GM18867 (cell line): ENCODE data around the gene NGEF.

Source experiments
- ATAC-seq: cut with Tn5 transposase; IDR thresholded peaks from one replicate; pipeline ENCODE4 v1.9.1; 2021; ENCODE audit warnings: mild to moderate bottlenecking, moderate library complexity; ENCODE audit not compliant: unreplicated experiment

Gene NGEF

DNA sequence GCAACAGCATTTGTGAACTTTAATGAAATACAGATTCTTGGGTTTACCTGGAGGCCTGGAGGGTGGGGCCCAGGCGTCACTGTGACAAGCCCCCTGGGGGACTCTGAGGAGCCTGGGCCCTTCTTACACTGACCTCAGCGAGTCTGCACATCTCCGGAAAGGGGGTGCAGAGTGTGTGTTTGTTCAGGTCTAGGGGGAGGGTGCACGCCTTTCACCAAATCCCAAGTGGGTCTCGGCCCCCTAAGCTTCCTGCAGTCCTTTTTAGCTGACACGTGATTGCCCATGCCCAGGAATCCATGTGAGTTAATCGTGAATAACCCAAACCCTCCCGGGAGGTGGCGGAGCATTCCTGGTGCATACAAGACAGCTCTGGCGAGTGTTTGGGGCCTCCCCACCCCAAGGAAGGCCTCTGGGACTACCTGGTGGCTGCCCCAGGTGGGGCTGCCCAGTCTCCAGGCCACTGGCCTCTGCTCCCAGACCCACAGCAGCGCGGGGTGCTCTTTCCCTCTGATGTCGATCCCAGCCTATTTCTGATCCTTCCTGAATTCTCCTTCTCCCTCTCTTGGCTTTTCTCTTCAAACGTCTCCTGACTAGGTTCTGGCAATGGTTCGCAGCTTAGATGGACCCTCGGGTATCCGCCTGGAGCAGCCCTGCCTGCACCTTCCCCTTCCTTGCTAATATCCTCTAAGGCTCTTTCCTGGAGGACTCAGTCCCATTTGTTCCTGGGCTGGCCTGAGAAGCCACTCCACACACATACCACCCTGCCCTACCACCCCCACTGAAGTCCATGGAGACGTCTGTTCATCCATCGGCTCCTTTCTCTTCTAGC is 10.0 kb downstream of the NGEF start:
- ATAC-seq: no peak

DNA sequence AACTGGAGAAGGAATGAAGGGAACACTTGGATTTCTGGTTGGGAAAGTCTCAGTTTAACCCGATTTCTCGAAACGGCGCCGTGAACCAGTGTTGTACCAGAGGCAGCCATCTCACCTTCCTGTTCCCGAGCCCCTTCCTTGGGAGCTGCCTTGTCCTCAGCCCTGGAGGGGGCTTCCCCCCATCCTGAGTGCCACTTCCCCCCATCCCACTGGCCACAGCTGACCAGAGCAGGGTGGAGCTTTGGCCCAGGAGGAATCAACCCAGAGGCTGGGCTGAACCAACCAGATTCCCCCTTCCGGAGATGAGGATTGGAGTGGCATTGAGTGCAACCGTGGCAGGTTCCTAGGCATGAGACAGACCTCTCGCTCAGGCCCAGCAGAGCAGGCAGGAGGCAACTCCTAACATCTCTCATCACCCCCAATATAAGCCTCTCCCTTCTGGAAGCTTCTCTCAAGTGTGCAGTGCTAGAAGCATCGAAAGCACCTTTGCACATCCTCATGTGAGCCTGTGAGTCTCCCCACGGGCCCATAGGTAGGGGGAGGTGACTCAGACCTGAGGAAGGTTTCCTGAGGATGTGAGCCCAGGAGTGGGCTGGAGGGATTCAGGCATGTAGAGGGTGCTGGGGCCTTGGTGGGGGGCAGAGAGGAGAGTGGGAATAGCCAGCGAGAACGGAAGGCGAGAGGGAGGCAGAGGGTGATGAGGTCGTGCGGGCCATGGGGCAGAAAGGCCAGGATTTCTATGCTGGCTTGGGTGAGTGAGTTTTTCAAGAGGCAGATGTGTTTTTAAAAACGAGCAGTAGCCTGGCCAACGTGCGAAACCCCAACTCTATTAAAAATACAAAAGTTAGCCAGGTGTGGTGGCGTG is 11.9 kb downstream of the NGEF start:
- no peak for ATAC-seq

DNA sequence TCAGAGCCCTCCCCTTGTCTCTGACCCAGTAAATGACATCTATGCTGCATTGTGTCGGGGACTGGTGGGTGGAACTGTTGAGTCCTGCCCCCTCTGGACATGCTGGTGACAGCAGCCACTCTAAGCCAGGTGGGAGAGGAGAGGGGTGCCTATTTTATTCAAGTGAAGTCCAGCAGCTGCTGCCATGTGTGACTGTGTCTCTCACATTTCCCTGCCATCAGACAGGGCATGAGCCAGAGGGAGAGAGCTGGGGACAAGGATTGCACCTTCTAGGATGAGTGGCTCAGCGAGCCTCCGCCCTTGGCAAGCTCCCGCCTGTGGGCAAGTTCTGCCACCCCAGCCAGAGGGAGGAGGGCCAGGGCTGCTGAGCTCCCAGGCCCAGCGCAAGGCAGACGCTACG is 13.7 kb downstream of the NGEF start:
- no peak for ATAC-seq

DNA sequence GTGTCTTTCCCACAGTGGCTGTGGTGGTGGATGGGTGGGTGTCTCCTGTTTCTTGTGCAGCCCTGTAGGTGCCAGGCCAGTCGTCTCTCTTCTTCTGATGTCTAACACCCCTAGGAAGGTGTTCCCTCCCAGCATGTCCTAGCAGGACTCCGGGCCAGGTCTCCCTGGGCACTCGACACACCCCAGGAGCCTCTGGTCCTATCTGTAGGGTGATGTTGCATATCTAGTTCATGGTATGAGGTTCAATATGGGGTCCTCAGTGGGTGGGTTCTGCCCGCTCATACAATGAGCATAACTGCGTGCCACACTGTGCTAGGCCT is 14.4 kb downstream of the NGEF start:
- ATAC-seq: no peak

GRCh38 chr2:232997749-232998665 is 15.0 kb downstream of the NGEF start:
- ATAC-seq: no peak

DNA sequence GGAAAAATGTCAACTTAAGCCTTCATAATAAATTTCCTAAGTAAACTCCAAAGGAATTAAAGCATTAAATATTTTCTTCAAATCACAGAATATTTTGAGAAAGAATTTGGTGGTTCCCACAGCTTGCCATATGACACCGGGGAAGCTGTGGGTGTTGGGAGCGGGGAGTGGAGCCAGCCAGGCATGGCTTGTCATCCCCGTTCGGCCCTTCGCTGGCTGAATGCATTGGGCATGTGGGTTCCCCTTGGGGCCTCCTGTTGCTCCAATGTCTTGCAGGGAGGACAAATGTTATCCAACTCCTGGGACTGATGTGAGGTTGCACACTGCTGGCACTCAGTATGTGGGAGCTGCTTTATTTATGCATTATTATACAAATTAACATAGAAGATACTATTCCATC is 18.6 kb downstream of the NGEF start:
- ATAC-seq: no peak

- ATAC-seq: no peak
Observed at GRCh38 chr2:232993231-232993821, 19.7 kb downstream of the NGEF start.

DNA sequence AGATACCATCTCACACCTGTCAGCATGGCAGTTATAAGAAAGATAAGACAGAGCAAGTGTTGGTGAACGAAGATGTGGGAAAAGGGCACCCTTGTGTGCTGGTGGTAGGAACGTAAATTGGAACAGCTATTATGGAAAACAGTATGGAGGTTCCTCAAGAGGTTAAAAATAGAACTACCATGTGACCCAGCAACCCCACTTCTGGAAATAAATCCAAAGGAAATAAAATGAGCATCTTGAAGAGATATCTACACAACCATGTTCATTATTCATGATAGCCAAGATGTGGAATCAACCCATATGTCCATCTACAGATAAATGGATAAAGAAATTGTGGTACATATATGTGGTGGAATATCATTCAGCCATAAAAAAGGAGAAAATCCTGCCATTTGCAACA is 26.9 kb downstream of the NGEF start:
- no peak for ATAC-seq

- ATAC-seq: no peak
Observed at GRCh38 chr2:232984451-232985207, 28.4 kb downstream of the NGEF start.

- no peak for ATAC-seq
Observed at GRCh38 chr2:232983669-232984140, 29.4 kb downstream of the NGEF start.

GRCh38 chr2:232982926-232983668 is 30.0 kb downstream of the NGEF start:
- ATAC-seq: no peak

DNA sequence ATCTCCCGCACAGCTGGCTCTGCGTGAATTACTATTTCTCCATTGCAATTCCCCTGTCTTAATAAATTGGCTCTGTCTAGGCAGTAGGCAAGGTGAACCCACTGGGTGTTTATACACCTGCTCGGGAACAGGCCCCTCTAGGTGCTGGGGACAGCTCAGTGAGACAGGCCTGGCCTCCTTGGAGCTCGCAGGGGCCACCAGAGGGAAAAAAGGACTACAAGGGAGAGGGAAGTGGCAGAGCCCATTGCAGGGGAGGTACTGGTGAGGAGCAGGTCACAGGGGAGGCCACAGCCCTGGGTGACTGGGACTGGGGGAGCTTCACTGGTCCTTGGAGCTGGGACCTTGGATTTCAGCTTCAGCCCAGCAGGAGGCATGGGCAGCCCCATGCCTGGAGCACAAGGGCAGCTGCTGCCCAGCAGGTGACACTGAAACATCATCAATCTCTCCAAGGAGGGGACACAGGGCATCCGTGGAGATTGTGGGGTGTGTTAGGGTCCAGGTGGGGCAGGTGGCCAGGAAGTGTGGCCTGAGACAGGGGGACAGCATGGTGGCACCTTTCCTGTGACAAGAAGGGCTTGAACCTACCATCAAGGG is 31.2 kb downstream of the NGEF start:
- no peak for ATAC-seq

DNA sequence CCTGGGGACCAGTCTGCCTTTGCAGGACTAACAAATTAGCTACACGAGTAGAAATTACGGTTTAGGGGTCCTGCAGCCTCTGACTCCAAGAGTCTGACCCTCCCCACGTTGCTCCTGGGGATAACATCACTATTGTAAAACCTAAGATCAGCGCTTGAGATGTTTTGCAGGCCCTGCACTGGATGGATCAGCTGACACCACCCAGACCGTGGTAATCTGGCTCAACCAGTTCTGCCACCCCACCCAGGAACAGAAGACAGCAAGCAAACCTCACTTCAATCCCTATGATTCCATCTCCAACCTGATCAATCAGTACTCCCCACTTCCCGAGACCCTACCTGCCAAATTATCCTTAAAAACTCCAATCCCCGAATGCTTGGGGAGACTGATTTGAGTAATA is 31.7 kb downstream of the NGEF start:
- ATAC-seq: no peak

DNA sequence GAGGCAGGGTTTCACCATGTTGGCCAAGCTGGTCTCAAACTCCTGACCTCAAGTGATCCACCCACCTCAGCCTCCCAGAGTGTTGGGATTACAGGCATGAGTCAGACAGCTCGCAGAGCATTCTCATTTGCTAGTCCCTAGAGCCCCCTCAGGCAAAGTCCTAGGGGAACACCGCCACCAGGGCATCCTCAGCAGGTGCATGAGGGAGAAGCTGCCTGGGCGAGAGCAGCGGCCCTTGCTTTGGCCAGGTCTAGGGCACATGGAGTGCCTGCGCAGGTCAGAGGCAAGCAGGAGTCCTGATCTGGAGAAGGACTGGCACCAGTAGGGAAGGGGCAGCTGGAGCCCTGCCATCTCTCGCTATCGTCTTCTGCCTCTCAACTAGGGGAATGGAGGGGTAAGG is 32.4 kb downstream of the NGEF start:
- ATAC-seq: no peak

GRCh38 chr2:232979871-232980461 is 33.1 kb downstream of the NGEF start:
- ATAC-seq: no peak

DNA sequence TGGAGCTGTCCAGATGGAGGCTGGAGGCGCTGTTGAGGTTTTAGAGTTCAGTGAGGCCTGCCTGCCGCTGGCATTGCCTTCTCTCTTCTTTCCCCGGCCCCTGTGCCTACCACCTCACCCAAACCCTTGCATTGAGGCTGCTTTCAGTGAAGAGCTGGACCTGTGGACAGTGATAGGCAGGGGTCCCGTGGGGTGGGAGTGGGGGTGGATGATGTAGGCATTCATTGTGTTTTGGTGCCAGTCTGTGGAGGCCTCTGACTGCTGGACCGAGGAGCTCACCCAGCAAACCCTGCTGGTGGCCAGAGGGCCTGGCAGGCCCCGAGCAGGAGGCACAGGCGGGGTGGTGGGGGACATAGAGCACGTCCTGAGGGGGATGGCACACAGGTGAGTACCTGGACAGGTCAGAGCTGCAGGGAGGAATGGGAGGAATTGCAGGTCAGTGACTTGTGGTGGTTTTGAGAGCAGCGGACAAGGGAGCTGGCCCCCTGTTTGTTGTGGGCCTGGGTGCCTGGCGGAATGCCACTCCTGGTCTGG is 35.6 kb downstream of the NGEF start:
- ATAC-seq: no peak

DNA sequence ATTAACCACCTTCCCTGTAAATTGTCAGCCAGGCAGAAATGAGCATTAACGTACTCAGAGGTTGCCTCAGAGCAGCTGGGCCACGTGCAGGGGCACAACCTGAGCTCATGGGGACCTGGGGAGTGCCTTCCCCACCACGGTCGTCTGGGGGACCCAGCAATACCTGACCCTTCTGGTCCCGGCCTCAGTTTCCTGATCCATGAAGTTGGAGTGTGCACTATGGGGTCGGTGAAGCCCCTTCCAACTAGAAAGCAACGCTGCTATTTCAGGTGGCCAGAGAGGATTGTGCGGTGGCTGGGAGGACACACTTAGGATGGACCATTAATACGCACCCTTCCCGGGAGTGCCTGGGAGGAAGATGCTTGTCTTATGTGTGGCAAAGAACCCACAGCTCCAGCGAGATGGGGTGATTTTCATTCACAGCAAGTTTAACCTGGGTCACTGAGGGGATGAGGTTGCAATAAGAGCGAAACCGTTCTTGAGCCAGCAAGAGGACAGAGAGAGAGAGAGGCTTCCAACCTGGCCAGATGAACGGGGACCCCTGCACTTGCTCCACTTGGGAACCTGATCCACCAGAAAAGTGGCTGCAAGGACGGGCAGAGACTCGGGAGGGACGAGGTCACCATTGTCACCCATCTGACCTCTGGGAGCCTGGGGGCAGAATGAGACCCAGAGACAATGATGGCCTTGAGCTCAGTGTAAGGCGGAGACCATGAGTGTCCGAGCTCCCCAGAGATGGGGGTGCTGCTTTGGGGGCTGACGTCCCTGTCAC is 36.2 kb downstream of the NGEF start:
- no peak for ATAC-seq

DNA sequence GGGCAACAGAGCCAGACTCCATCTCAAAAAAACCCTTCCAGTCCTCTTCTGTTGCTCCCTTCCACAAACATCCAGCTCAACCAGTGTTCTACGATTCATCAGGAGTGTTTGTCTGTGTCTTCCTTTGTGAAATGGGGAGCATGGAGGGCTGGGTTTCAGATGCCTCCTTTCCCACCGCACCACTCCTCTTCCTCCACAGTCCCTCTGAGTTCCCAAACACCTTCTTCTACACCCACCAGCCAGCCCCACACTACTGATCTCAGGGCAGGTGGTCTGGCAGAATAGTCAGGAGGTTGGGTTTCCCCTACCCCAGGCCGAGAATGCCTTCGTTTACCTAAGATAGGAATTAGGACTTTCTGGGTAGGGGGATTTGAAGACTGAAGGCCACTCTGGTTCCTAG is 36.9 kb downstream of the NGEF start:
- ATAC-seq: no peak
